Loucy (cell line): ENCODE data around the gene MEST.
"Not testable (repeated sequence)": the region's sequence is repeated elsewhere in the genome, so short reads cannot be mapped to it uniquely, and the experiment has no call there.

Experiments used
- CTCF ChIP-seq: fragments of 200-600 bp; sonication (generic); conservative IDR thresholded peaks from 2 replicates; pipeline ENCODE4 v1.5.1; 2014; ENCODE audit warnings: mild to moderate bottlenecking, antibody characterized with exemption, low read length
- EZH2phosphoT487 ChIP-seq: fragments of 200-600 bp; IDR thresholded peaks from 2 replicates; pipeline ENCODE4 v1.6.1; 2018; ENCODE audit warnings: antibody characterized with exemption, mild to moderate bottlenecking, moderate library complexity, borderline replicate concordance

GRCh38 chr7:130451344-130451743, 40.5 kb upstream of the MEST start:
- not testable (repeated sequence) for TF ChIP-seq CTCF, EZH2phosphoT487
